GM12872 (cell line): ENCODE measurements around the gene OTUD1.

Source experiments
- TF ChIP-seq, protein P1 (sequence below): IDR thresholded peaks from 3 replicates; pipeline ENCODE4 v1.5.1; 2011; ENCODE audit warnings: low read depth, mild to moderate bottlenecking, low read length, moderate library complexity; ENCODE audit not compliant: insufficient read depth

OTUD1 gene

DNA sequence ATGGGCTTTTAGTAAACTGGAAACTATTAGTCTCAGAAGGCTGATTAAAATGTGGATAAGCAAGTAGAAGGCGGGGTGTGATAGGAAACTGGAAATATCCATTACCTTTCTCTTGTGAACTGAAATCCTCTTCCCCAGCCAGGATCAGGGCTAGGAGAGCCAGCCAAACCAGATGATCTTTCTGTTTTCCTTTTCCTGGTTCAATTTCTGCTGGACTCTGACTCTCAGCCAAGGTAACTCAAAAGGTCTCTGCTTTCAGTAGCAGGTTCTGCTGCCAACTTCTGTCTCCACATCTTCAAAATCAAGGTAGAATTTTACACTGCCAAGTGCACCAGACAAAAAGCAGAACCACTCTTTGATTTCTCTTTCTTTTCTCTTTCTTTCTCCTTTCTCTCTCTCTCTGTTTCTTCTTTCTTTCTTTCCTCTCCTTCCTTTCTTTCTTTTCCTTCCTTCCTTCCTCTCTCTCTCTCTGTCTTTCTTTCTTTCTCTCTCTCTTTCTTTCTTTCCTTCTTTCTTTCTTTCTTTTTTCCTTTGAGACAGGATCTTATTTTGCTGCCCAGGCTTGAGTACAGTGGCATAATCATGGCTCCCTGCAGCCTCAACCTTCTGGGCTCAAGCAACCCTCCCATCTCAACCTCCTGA is 30.8 kb downstream of the OTUD1 start:
- TF ChIP-seq, protein P1, sequence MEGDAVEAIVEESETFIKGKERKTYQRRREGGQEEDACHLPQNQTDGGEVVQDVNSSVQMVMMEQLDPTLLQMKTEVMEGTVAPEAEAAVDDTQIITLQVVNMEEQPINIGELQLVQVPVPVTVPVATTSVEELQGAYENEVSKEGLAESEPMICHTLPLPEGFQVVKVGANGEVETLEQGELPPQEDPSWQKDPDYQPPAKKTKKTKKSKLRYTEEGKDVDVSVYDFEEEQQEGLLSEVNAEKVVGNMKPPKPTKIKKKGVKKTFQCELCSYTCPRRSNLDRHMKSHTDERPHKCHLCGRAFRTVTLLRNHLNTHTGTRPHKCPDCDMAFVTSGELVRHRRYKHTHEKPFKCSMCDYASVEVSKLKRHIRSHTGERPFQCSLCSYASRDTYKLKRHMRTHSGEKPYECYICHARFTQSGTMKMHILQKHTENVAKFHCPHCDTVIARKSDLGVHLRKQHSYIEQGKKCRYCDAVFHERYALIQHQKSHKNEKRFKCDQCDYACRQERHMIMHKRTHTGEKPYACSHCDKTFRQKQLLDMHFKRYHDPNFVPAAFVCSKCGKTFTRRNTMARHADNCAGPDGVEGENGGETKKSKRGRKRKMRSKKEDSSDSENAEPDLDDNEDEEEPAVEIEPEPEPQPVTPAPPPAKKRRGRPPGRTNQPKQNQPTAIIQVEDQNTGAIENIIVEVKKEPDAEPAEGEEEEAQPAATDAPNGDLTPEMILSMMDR, result no peak

DNA sequence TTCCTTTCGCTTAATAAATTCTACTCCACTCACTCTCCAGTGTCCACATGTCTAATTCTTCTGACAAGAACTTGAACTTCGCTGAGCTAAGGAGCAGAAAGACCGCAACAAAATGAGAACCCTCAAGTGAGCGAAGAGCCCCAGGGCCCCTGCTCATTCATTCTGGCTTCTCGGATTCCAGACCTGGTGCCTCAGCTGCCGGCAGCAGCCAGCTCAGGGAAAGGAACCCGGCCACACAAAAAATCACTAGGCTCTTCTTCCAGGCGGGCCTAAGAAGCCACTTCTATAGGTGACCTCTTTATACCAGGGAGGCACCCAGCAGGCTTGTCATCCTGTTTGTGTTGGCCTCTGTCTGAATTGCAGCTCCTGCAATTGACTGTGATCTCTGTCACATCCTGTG is 33.3 kb downstream of the OTUD1 start:
- TF ChIP-seq, protein P1, result no peak

DNA sequence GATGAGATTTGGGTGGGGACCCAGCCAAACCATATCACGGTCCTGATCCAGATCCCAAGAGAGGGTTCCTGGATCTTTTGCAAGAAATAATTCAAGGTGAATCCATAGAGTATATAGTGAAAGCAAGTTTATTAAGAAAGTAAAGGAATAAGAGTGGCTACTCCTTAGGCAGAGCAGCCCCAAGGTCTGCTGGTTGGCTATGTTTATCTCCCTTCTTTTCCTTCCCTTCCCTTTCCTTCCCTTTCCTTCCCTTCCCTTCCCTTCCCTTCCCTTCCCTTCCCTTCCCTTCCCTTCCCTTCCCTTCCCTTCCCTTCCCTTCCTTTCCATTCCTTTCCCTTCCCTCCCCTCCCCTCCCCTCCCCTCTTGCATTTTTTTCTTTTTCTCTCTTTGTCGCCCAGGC is 35.2 kb downstream of the OTUD1 start:
- TF ChIP-seq, protein P1, result no peak

DNA sequence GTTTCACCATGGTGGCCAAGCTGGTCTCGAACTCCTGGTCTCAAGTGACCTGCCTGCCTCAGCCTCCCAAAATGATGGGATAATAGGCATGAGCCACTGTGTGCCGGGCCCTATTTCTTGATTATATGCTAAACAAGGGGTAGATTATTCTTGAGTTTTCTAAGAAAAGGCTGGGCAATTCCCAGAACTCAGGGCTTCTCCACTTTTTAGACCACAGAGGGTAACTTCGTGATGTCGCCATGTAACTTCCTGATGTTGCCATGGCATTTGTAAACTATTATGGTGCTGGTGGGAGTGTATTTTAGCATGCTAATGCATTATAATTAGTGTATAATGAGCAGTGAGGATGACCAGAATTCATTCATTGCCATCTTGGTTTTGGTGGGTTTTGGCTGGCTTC is 35.8 kb downstream of the OTUD1 start:
- TF ChIP-seq, protein P1, result no peak

DNA sequence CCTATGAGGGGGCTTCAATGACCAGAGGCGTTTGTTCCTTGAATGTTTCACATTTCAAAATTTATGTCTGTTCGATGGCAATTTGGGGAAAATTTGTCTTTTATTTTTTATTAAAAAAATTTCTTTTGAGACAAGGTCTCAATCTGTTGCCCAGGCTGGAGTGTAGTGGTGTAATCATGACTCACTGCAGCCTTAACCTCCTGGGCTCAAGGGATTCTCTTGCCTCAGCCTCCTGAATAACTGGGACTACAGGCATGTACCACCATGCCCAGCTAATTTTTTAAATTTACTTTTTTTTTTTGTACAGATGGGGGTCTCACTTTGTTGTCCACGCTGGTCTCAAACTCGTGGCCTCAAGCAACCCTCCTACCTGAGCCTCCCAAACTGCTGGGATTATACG is 39.7 kb downstream of the OTUD1 start:
- TF ChIP-seq, protein P1, result no peak

DNA sequence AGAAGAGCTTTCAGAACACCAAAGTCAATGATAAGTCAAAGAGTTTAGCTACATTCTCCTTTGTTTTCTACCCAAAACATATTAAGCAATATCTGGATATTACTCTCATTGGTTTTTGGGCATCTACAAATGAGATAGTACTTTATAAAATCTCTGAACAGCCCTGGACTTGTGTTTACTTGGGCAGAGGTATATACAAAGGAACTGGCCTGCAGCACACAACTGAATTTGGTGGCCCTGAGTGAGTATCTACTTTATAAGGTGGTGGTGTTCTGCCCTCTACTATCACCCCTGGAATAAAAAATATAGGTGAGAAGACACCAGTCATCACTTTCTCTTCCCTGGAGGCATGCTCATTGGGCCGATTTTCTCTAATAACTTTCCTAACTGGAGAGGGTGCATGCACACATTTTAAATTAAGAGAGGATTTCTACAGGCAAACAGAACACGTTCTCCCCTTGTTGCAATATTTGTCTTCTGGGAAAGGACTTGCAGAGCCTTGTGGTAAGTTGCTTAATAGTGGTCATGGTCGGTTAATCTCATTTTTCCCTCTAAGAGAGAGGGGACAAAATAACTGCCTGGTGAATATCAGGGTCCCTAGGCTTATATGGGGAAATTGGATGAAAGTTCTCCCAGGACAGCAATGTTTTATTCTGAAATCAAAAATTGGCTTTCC is 41.1 kb downstream of the OTUD1 start:
- TF ChIP-seq, protein P1, result no peak

DNA sequence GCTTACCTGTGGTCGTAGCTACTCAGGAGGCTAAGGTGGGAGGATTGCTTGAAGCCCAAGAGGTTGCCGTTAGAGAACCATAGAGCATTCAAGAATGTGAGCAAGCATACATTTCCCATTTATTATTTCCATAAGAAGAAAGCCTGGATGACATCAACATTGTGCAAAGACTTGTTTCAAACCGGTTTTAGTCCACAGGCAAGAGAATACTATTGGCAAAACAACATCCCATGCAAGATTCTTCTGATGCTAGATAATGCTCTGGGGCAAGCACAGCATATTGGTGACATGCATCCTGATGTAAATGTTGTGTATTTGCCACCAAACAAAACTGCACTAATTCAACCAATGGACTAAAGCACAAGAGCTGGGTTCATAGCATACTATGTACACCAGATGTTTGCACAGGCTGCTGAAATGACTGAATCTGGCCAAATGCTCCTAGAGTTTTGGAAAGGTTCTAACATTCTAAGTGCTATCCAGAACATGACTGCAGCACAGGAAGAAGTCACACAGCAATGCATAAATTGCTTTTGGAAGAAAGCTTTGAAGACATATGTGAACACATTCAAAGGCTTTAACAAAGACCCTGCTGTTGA is 42.6 kb downstream of the OTUD1 start:
- TF ChIP-seq, protein P1, result no peak
